GM21717 (cell line): ENCODE measurements around the gene HAPSTR1.

Experiments
- ATAC-seq: cut with Tn5 transposase; IDR thresholded peaks from one replicate; pipeline ENCODE4 v1.9.1; 2021; ENCODE audit warnings: mild to moderate bottlenecking, moderate library complexity; ENCODE audit not compliant: unreplicated experiment

Gene HAPSTR1

GRCh38 chr16:9095656-9096397 is 4.4 kb downstream of the HAPSTR1 start:
- ATAC-seq, result no peak

- no peak for ATAC-seq
Measured at GRCh38 chr16:9096416-9096952, 5.0 kb downstream of the HAPSTR1 start.

GRCh38 chr16:9097266-9098219 is 6.1 kb downstream of the HAPSTR1 start:
- ATAC-seq, result no peak

- ATAC-seq, result no peak
Measured at GRCh38 chr16:9098377-9099090, 7.1 kb downstream of the HAPSTR1 start.

- ATAC-seq, result no peak
Measured at GRCh38 chr16:9099131-9099625, 7.7 kb downstream of the HAPSTR1 start.

GRCh38 chr16:9102379-9102778 is 10.9 kb downstream of the HAPSTR1 start:
- ATAC-seq, result no peak

GRCh38 chr16:9102943-9103342 is 11.5 kb downstream of the HAPSTR1 start:
- no peak for ATAC-seq

- no peak for ATAC-seq
Measured at GRCh38 chr16:9103546-9103945, 12.1 kb downstream of the HAPSTR1 start.

- ATAC-seq, result no peak
Measured at GRCh38 chr16:9105189-9105588, 13.7 kb downstream of the HAPSTR1 start.

GRCh38 chr16:9107025-9107970 is 15.9 kb downstream of the HAPSTR1 start:
- ATAC-seq, result no peak

GRCh38 chr16:9109255-9109654 is 17.8 kb downstream of the HAPSTR1 start:
- ATAC-seq, result no peak

- no peak for ATAC-seq
Measured at GRCh38 chr16:9112166-9112843, 20.9 kb downstream of the HAPSTR1 start.

- ATAC-seq, result no peak
Measured at GRCh38 chr16:9112844-9113186, 21.4 kb downstream of the HAPSTR1 start.

- ATAC-seq, result no peak
Measured at GRCh38 chr16:9113707-9114106, 22.3 kb downstream of the HAPSTR1 start.

- no peak for ATAC-seq
Measured at GRCh38 chr16:9114112-9114511, 22.7 kb downstream of the HAPSTR1 start.

GRCh38 chr16:9114842-9115241 is 23.4 kb downstream of the HAPSTR1 start:
- ATAC-seq, result no peak

GRCh38 chr16:9115277-9115676 is 23.8 kb downstream of the HAPSTR1 start:
- ATAC-seq, result no peak

- ATAC-seq, result no peak
Measured at GRCh38 chr16:9116141-9116540, 24.7 kb downstream of the HAPSTR1 start.

GRCh38 chr16:9118170-9118569 is 26.7 kb downstream of the HAPSTR1 start:
- ATAC-seq, result no peak
